ENCODE measurements around the gene GDF10. TPM values are rescaled to one million over a fixed set of nuclear protein-coding genes. Genes with fewer than 3 reads are reported as not detected.

The GDF10 gene
- total RNA-seq, 6 experiments from 2014 or later, result not detected

DNA sequence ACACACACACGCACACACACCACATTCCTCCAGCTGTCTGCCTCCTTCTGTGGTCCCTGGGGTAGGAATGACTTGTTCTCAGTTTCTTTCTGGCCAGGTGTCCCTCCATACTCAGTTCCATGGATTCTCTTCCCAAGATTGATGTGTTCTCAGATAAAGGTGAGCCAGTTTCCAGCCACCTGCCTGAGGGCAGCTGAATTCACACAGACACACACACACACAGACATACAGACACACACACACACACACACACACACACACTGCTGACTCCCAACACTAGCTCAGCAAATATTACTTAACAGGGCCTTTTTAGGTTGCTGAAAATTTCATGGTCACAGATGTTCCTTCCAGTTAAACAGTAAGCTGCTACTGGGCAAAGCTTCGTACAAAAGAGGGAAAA lies 45.4 kb upstream of the GDF10 start:
- H3K27ac ChIP-seq, result no peak overlapping the region
- DNase-seq (peak in 1 of 3 donors; percentile 19), ATAC-seq (peak in 1 of 4 donors; percentile 81)

GRCh38 chr10:47255033-47255813 lies 44.8 kb upstream of the GDF10 start:
- 69% methylated on average over 5 of the region's 10 CpGs for WGBS (ENCODE audit: insufficient coverage, low coverage, low lambda C conversion rate, missing lambda C conversion rate)
- DNase-seq, result peak in 1 of 3 donors; percentile 25

More for the DNA sequence above, 45.4 kb upstream of the GDF10 start:
- TF ChIP-seq, protein P1, sequence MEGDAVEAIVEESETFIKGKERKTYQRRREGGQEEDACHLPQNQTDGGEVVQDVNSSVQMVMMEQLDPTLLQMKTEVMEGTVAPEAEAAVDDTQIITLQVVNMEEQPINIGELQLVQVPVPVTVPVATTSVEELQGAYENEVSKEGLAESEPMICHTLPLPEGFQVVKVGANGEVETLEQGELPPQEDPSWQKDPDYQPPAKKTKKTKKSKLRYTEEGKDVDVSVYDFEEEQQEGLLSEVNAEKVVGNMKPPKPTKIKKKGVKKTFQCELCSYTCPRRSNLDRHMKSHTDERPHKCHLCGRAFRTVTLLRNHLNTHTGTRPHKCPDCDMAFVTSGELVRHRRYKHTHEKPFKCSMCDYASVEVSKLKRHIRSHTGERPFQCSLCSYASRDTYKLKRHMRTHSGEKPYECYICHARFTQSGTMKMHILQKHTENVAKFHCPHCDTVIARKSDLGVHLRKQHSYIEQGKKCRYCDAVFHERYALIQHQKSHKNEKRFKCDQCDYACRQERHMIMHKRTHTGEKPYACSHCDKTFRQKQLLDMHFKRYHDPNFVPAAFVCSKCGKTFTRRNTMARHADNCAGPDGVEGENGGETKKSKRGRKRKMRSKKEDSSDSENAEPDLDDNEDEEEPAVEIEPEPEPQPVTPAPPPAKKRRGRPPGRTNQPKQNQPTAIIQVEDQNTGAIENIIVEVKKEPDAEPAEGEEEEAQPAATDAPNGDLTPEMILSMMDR (IDR thresholded peaks at IDR 0.05), result no peak
- TF ChIP-seq POLR2A (IDR thresholded peaks at IDR 0.05), result no peak
- WGBS (ENCODE audit: insufficient coverage, low coverage, low lambda C conversion rate, missing lambda C conversion rate), result 13% methylated on average over 1 of the region's 2 CpGs
- Histone ChIP-seq H3K4me3 (no peak overlapping the region), H3K36me3 (no peaks in the 10 kb centered on the region), H3K4me1 (no peaks in the 10 kb centered on the region), H3K27me3 (no peaks in the 10 kb centered on the region), H3K9me3 (no peaks in the 10 kb centered on the region)
- intact Hi-C loops (cut with DNase I), result no loop called here

DNA sequence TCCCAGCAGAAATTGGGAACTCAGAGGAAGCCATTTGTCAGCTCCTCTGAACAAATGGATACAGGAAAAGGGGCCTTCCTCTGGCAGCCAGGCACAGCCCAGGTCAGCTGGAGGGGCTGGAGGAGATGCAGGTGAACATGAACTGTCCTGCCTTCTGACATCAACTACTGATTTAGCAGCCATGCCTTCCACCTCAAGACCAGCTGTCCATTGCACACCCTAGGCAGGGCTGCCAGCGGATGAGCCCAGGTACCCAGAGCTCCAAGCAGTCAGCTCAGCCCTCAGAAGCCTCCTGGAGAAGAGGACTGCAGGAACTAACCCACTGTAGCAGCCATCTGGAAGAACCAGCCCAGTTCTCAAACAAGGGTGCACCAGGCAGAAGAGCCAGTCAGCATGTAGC lies 44.1 kb upstream of the GDF10 start:
- Histone ChIP-seq H3K27ac (no peak overlapping the region), H3K27me3 (no peaks in the 10 kb centered on the region), H3K36me3 (no peaks in the 10 kb centered on the region), H3K9me3 (no peaks in the 10 kb centered on the region), H3K4me3 (no peak overlapping the region), H3K4me1 (no peaks in the 10 kb centered on the region)
- no peak for TF ChIP-seq POLR2A (IDR thresholded peaks at IDR 0.05)
- TF ChIP-seq, protein P1 (IDR thresholded peaks at IDR 0.05), result no peak
- intact Hi-C loops (cut with DNase I), result no loop called here
- ATAC-seq (no peak), DNase-seq (peak in 1 of 3 donors; percentile 37)
- no CpG with 5 or more reads among the region's 1 CpG for WGBS (ENCODE audit: insufficient coverage, low coverage, low lambda C conversion rate, missing lambda C conversion rate)

More at GRCh38 chr10:47255033-47255813, 44.8 kb upstream of the GDF10 start:
- Histone ChIP-seq H3K36me3 (no peaks in the 10 kb centered on the region), H3K27me3 (no peaks in the 10 kb centered on the region), H3K9me3 (no peaks in the 10 kb centered on the region), H3K27ac (no peak overlapping the region), H3K4me3 (no peak overlapping the region), H3K4me1 (no peaks in the 10 kb centered on the region)
- intact Hi-C loops (cut with DNase I), result no loop called here
- peak in 1 of 4 donors; percentile 26 for ATAC-seq
- TF ChIP-seq, protein P1 (IDR thresholded peaks at IDR 0.05), result no peak
- no peak for TF ChIP-seq POLR2A (IDR thresholded peaks at IDR 0.05)

- no peak for TF ChIP-seq POLR2A (IDR thresholded peaks at IDR 0.05)
- TF ChIP-seq, protein P1 (IDR thresholded peaks at IDR 0.05), result no peak
- H3K4me1 ChIP-seq, result no peaks in the 10 kb centered on the region
- no peak overlapping the region for H3K27ac ChIP-seq
- no peaks in the 10 kb centered on the region for H3K9me3 ChIP-seq
- ATAC-seq (no peak), DNase-seq (peak in 1 of 3 donors; percentile 38)
- WGBS (ENCODE audit: insufficient coverage, low coverage, low lambda C conversion rate, missing lambda C conversion rate), result 57% methylated on average over 4 of the region's 4 CpGs
- H3K27me3 ChIP-seq, result no peaks in the 10 kb centered on the region
- intact Hi-C loops (cut with DNase I), result no loop called here
- no peak overlapping the region for H3K4me3 ChIP-seq
- no peaks in the 10 kb centered on the region for H3K36me3 ChIP-seq
Observed at GRCh38 chr10:47256751-47257336, 43.2 kb upstream of the GDF10 start.
